DND-41 (cell line): ENCODE measurements around the gene TOM1L1.
"Not testable (repeated sequence)": the region's sequence is repeated elsewhere in the genome, so short reads cannot be mapped to it uniquely, and the experiment has no call there.

Experiments
- ATAC-seq: fragments of 200-7000 bp; cut with Tn5 transposase; 3 replicates; pipeline ENCODE4 v1.9.1; 2021; ENCODE audit warnings: low read depth; ENCODE audit not compliant: insufficient read depth
- DNase-seq: peaks from one replicate; pipeline ENCODE4 v3.0.0-alpha.2; 2020
- H2AFZ ChIP-seq: 2 replicates; pipeline ENCODE4 v1.6.0; 2012; ENCODE audit warnings: low read depth, low read length
- H3K27ac ChIP-seq: 2 replicates; pipeline ENCODE4 v1.5.1; 2012; ENCODE audit warnings: low read length, inconsistent platforms
- H3K27me3 ChIP-seq: fragments of 200-600 bp; sonication (generic); 2 replicates; pipeline ENCODE4 v1.6.0; 2012; ENCODE audit warnings: low read length, mild to moderate bottlenecking, inconsistent platforms; ENCODE audit not compliant: insufficient read depth, poor library complexity
- H3K36me3 ChIP-seq: 2 replicates; pipeline ENCODE4 v1.5.1; 2012; ENCODE audit warnings: low read length, inconsistent platforms; ENCODE audit not compliant: insufficient read depth
- H3K4me1 ChIP-seq: 2 replicates; pipeline ENCODE4 v1.5.1; 2012; ENCODE audit warnings: mild to moderate bottlenecking, low read length; ENCODE audit not compliant: insufficient read depth
- H3K4me2 ChIP-seq: 2 replicates; pipeline ENCODE4 v1.6.0; 2012; ENCODE audit warnings: mild to moderate bottlenecking, moderate library complexity, low read length, inconsistent platforms; ENCODE audit not compliant: insufficient read depth
- H3K4me3 ChIP-seq, 2 experiments: fragments of 200-600 bp in 1 of 2; shearing (Covaris generic) in 1 of 2; 2 replicates each; pipeline ENCODE4 v1.5.1; 2012 to 2016; ENCODE audit warnings: inconsistent platforms in 2 of 2, low read length in 2 of 2, mild to moderate bottlenecking in 2 of 2, low read depth in 1 of 2, moderate library complexity in 1 of 2
- H3K79me2 ChIP-seq: 2 replicates; pipeline ENCODE4 v1.6.0; 2012; ENCODE audit warnings: low read length, inconsistent platforms; ENCODE audit not compliant: insufficient read depth
- H3K9ac ChIP-seq: 2 replicates; pipeline ENCODE4 v1.6.0; 2012; ENCODE audit warnings: low read depth, mild to moderate bottlenecking, inconsistent platforms, low read length, moderate library complexity
- H3K9me3 ChIP-seq: 2 replicates; pipeline ENCODE4 v1.5.1; 2012; ENCODE audit warnings: low read length, moderate library complexity, mild to moderate bottlenecking, inconsistent platforms; ENCODE audit not compliant: insufficient read depth, severe bottlenecking
- H4K20me1 ChIP-seq: 2 replicates; pipeline ENCODE4 v1.6.0; 2012; ENCODE audit warnings: low read length; ENCODE audit not compliant: insufficient read depth
- CTCF ChIP-seq: IDR thresholded peaks from 2 replicates; pipeline ENCODE4 v1.5.1; 2012; ENCODE audit warnings: borderline replicate concordance, low read length, moderate library complexity, mild to moderate bottlenecking; ENCODE audit not compliant: poor library complexity, severe bottlenecking; ENCODE audit errors: extremely low read depth
- EZH2 ChIP-seq: IDR thresholded peaks from 3 replicates; pipeline ENCODE4 v1.6.1; 2012; ENCODE audit warnings: borderline replicate concordance, low read depth, mild to moderate bottlenecking, moderate library complexity, low read length, inconsistent platforms; ENCODE audit not compliant: severe bottlenecking

The TOM1L1 gene

GRCh38 chr17:54864636-54865356, 35.9 kb upstream of the TOM1L1 start:
- DNase-seq (no peak), ATAC-seq (no peak)
- Histone ChIP-seq H3K79me2 (no peaks in the 10 kb centered on the region), H3K36me3 (no peaks in the 10 kb centered on the region), H3K27ac (no peak overlapping the region), H2AFZ (no peak overlapping the region), H3K4me1 (no peaks in the 10 kb centered on the region), H4K20me1 (no peaks in the 10 kb centered on the region), H3K4me2 (no peak overlapping the region), H3K9ac (no peak overlapping the region), H3K9me3 (no peaks in the 10 kb centered on the region), H3K27me3 (no peaks in the 10 kb centered on the region), H3K4me3 (no peak overlapping the region)
- TF ChIP-seq EZH2 (no peak), CTCF (no peak)

DNA sequence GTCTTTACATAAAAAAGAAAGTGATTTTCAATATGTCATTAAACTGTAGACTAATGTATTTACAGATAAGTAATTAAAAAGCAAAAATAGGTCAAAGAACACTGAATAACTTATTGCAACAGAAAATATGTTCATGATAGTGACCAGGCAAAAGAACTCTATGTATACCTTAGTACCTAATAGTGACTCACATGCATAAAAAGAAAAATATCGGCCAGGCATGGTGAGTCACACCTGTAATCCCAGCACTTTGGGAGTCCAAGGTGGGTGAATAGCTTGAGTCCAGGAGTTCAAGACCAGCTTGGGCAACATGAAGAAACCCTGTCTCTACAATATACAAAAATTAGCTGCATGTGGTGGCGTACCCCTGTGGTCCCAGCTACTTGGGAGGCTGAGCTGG, 33.0 kb upstream of the TOM1L1 start:
- TF ChIP-seq EZH2, result no peak
- no peak for TF ChIP-seq CTCF
- Histone ChIP-seq H3K4me2 (no peak overlapping the region), H3K4me1 (no peaks in the 10 kb centered on the region), H3K4me3 (no peak overlapping the region), H3K79me2 (no peaks in the 10 kb centered on the region), H3K27me3 (peaks cover 5% of the 10 kb centered on the region), H3K9ac (no peak overlapping the region), H3K36me3 (no peaks in the 10 kb centered on the region), H3K9me3 (no peaks in the 10 kb centered on the region), H2AFZ (no peak overlapping the region), H4K20me1 (no peaks in the 10 kb centered on the region), H3K27ac (no peak overlapping the region)
- ATAC-seq (no peak), DNase-seq (no peak)

- Histone ChIP-seq H3K9ac (no peak overlapping the region), H3K9me3 (no peaks in the 10 kb centered on the region), H3K4me3 (no peak overlapping the region), H3K27ac (no peak overlapping the region), H3K4me2 (no peak overlapping the region), H3K79me2 (no peaks in the 10 kb centered on the region), H4K20me1 (no peaks in the 10 kb centered on the region), H2AFZ (no peak overlapping the region), H3K36me3 (no peaks in the 10 kb centered on the region), H3K4me1 (no peaks in the 10 kb centered on the region), H3K27me3 (peaks cover 5% of the 10 kb centered on the region)
- ATAC-seq, result no peak
- no peak for DNase-seq
- TF ChIP-seq EZH2, result no peak
- no peak for TF ChIP-seq CTCF
Observed at GRCh38 chr17:54870671-54871175, 29.9 kb upstream of the TOM1L1 start.

DNA sequence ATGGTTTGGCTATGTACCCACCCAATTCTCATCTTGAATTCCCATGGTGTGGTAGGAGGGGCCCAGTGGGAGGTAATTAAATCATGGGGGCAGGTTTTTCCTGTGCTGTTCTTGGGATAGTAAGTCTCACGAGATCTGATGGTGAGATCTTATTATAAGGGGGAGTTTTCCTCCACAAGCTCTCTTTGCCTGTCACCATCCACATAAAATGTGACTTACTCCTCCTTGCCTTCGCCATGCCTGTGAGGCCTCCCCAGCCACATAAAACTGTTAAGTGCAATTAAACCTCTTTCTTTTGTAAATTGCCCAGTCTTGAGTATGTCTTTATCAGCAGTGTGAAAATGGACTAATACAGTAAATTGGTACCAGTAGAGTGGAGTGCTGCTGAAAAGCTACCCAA, 24.7 kb upstream of the TOM1L1 start:
- H2AFZ ChIP-seq, H3K4me1 ChIP-seq, H3K9ac ChIP-seq, DNase-seq, H3K9me3 ChIP-seq, H3K4me2 ChIP-seq, H3K36me3 ChIP-seq, H4K20me1 ChIP-seq, H3K27me3 ChIP-seq, H3K27ac ChIP-seq, ATAC-seq, H3K4me3 ChIP-seq, H3K79me2 ChIP-seq: not testable (repeated sequence)
